Measurements from ENCODE around the gene AFDN. TPM values are rescaled to one million over a fixed set of nuclear protein-coding genes. Genes with fewer than 3 reads are reported as not detected.

Gene AFDN
- total and polyA plus RNA-seq, 2 of the 8 experiments (the other 6 are each of a cell fraction or from before 2014, with no cell fraction given), result 53.4 to 192 TPM

- Histone ChIP-seq H3K14ac (ENCODE audit: insufficient read length) (no peak overlapping the region), H4K91ac (replicated peaks; ENCODE audit: insufficient read length, low read length) (no peak overlapping the region), H2BK12ac (ENCODE audit: low read depth, low read length) (no peak overlapping the region; the same call in 1 of the 2 replicates), H2BK20ac (ENCODE audit: low read length) (no peak overlapping the region), H3K27ac (ENCODE audit: low read depth, low read length) (no peak overlapping the region), H3K79me2 (ENCODE audit: control insufficient read depth in 1 of 2, insufficient read depth in 2 of 2, low read length in 2 of 2) (peaks cover 0 to 15% of the 10 kb centered on the region in 2 experiments; a peak in 2 of 4 replicates), H3K4me1 (replicated peaks in 1 of 4; ENCODE audit: control insufficient read depth in 3 of 4, insufficient read depth in 4 of 4, low read length in 3 of 4) (peaks cover 0 to 4% (median 0%) of the 10 kb centered on the region in 4 experiments; a peak in 1 of 7 replicates), H3K9ac (replicated peaks in 1 of 4; ENCODE audit: extremely low read depth in 1 of 4, low read depth in 3 of 4, low read length in 3 of 4) (no peak overlapping the region), H2BK120ac (replicated peaks; ENCODE audit: low read depth, low read length) (no peak overlapping the region), H3K18ac (ENCODE audit: extremely low read depth, low read length) (no peak overlapping the region), H3K4me2 (ENCODE audit: insufficient read depth in 1 of 2, low read depth in 2 of 2, low read length in 2 of 2) (no peak overlapping the region), H2BK15ac (ENCODE audit: low read length) (no peak overlapping the region), H4K8ac (ENCODE audit: extremely low read depth, insufficient read depth, low read length) (no peak overlapping the region), H3K56ac (replicated peaks; ENCODE audit: insufficient read length, low read depth, low read length) (no peak overlapping the region), H4K5ac (ENCODE audit: insufficient read length, low read depth, low read length) (no peak overlapping the region), H3K9me3 (ENCODE audit: insufficient read depth in 2 of 2, low read depth in 1 of 2, low read length in 1 of 2) (no peaks in the 10 kb centered on the region), H3K23me2 (ENCODE audit: low read depth, low read length) (no peaks in the 10 kb centered on the region), H3K4me3 (ENCODE audit: extremely low read depth in 1 of 4, insufficient read depth in 2 of 4, low read depth in 3 of 4, low read length in 4 of 4) (no peak overlapping the region), H2AFZ (ENCODE audit: low read length) (no peak overlapping the region), H2AK5ac (ENCODE audit: low read depth, low read length) (no peak overlapping the region), H2BK5ac (ENCODE audit: low read depth, low read length) (no peak overlapping the region), H4K20me1 (replicated peaks in 1 of 2; ENCODE audit: control insufficient read depth in 1 of 2, insufficient read depth in 2 of 2, low read length in 2 of 2) (peaks cover 0 to 1% of the 10 kb centered on the region in 2 experiments), H3K79me1 (ENCODE audit: low read depth, low read length) (peaks cover 2% of the 10 kb centered on the region; the same call in 1 of the 2 replicates), H3K27me3 (replicated peaks in 1 of 4; ENCODE audit: control insufficient read depth in 3 of 4, extremely low read depth in 1 of 4, insufficient read depth in 3 of 4, low read length in 3 of 4) (no peaks in the 10 kb centered on the region), H3K36me3 (ENCODE audit: control insufficient read depth in 2 of 4, insufficient read depth in 4 of 4, low read length in 3 of 4) (peaks cover 2 to 38% (median 8%) of the 10 kb centered on the region in 4 experiments; a peak in 6 of 8 replicates), H3K4ac (replicated peaks; ENCODE audit: insufficient read length, low read depth, low read length) (no peak overlapping the region), H3K23ac (ENCODE audit: insufficient read length) (no peak overlapping the region)
- 99% methylated on average over 7 of the region's 7 CpGs; no CpG with 5 or more reads in 1 of the 2 experiments for whole genome bisulfite sequencing, 2 experiments (ENCODE audit: extremely low coverage in 1 of 2, insufficient coverage in 1 of 2, insufficient read length in 1 of 2, insufficient replicate concordance in 2 of 2, low coverage in 1 of 2, low lambda C conversion rate in 2 of 2, missing lambda C conversion rate in 1 of 2)
- TF ChIP-seq CBX5 (IDR thresholded peaks at IDR 0.05; ENCODE audit: low read depth, low read length), result no peak
- TF ChIP-seq POLR2AphosphoS5 (IDR thresholded peaks at IDR 0.05; ENCODE audit: low read depth, low read length), result no peak
- TF ChIP-seq TAF1 (IDR thresholded peaks at IDR 0.05; ENCODE audit: low read depth, low read length), result no peak
- no peak for TF ChIP-seq KDM1A (IDR thresholded peaks at IDR 0.05; ENCODE audit: borderline replicate concordance, low read length)
- no peak for TF ChIP-seq GABPA (IDR thresholded peaks at IDR 0.05; ENCODE audit: borderline replicate concordance, insufficient read depth, low read length)
- POLR2A ChIA-PET (ENCODE audit: partially characterized antibody), result no interaction called here
- DNase-seq (ENCODE audit: low read depth in 1 of 2, low spot score in 2 of 2) (no peak), FAIRE-seq (no peak)
- CTCF ChIA-PET (ENCODE audit: partially characterized antibody), result interaction anchor here (1.0 kb wide), 1 partner anchor 36 kb away, joined by 3 read pairs; no protein-coding TSS in a partner anchor
These were observed 107.7 kb downstream of the AFDN start for GRCh38 chr6:167934426-167934864.

Measured in H1 (cell line).